ENCODE results near the gene LRRC46.

DNA sequence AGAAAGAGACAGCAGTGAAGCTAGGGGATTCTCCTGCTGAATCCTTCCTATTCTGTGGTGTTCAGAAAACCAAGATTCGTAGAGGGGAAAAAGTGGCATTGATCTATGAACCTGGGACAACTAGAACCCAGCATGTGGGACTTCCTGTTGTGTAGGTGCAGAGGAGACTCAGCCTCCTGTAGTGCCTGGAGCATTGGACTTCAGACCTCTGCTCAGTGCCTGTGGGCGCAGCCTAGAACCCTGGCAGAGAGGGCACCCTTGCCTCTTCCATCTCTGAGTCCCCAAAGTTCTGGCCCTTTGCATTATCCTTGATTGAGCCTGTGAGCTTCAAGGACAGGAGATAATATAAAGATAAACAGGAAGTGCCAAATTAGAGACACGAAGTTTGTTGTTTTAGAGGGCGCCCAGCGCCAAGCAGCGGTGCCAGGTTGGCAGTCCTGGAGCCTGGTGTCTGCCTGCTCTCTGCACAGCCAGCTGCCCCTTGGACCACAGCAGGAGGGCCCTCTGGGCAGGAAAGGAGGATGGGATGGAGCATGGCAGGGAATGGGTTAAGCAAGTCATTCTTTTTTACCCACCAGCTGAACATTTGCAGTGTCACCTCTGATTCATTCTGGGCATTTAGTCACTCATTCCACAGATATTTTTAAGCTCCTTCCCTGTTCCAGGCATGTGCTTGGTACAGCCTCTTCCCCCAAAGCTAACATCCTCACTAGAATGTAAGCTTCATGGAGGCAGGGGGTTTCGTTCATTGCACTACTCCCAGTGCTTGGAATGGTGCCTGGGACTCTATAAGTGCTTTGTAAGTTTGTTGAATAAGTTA is 31.4 kb downstream of the LRRC46 start:
- TF ChIP-seq ARNT (IDR thresholded peaks at IDR 0.05), result no peak
- TF ChIP-seq SP1 (IDR thresholded peaks at IDR 0.05), result no peak
- TF ChIP-seq ZNF384 (IDR thresholded peaks at IDR 0.05), result no peak
- TF ChIP-seq TARDBP (IDR thresholded peaks at IDR 0.05), result no peak
- TF ChIP-seq ELF4 (IDR thresholded peaks at IDR 0.05), result no peak

Measured in HEK293T (cell line).